Astrocyte of the cerebellum (primary cell): ENCODE data around the gene PLPP7.
"Not testable (repeated sequence)": the region's sequence is repeated elsewhere in the genome, so short reads cannot be mapped to it uniquely, and the experiment has no call there.

Source experiments
- DNase-seq: peaks from one replicate; pipeline ENCODE4 v3.0.0-alpha.2; 2011; ENCODE audit warnings: low read depth
- H3K4me3 ChIP-seq: 2 replicates; pipeline ENCODE4 v1.5.1; 2011; ENCODE audit warnings: mild to moderate bottlenecking, low read depth, low read length, moderate library complexity
- CTCF ChIP-seq: IDR thresholded peaks from 2 replicates; pipeline ENCODE4 v1.5.1; 2012; ENCODE audit warnings: low read length, low read depth, moderate library complexity, mild to moderate bottlenecking; ENCODE audit errors: missing control alignments
- in situ Hi-C: cut with HindIII; loops from 2 replicates; pipeline ENCODE4 v1.10.0; 2017; ENCODE audit warnings: low sequenced_read_pairs

Gene PLPP7

GRCh38 chr9:131266266-131267229 lies 23.0 kb upstream of the PLPP7 start:
- no peak for TF ChIP-seq CTCF
- DNase-seq: no peak
- H3K4me3 ChIP-seq: no peak overlapping the region
- in situ Hi-C loops: no loop called here

DNA sequence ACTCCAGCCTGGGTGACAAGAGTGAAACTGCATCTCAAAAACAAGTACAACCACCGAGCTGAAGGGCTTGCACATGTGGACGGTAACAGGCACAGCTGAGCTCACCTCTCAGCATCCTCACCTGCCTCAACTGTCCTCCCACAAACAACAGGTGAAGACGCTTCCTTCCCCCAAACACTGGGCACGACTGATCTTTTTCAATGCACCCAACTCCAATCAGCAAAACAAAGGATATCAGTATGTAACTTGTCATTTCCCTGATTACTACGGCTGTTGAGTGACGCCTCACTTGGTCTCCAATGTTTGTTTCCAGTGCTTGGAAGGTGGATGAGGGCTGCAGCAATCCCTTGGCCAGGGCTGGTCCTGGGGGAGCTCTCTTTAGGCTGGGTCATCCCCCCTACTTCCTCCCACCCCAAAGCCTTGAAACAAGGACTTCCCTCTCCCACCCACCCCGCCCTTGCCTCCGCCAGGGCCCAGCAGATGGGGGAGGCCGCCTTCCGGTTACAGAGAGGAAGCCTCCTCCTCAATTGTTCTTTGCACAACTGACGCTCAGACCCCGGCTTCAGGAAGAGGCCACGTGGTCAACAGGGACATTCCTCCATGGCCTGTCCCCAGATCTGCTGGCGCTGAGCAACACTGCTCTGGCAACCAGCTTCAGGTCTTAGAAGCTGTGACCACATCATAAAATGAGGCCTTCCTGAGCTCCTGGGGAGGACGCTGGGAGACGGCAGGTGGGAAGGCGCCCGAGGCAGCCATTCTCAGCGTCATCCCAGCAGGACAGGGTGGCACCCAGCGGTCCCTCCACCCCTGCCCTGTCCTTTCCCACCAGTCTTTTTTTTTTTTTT lies 19.1 kb upstream of the PLPP7 start:
- in situ Hi-C loops: no loop called here
- no peak for TF ChIP-seq CTCF
- no peak overlapping the region for H3K4me3 ChIP-seq
- DNase-seq: no peak

GRCh38 chr9:131271016-131271273 lies 18.6 kb upstream of the PLPP7 start:
- H3K4me3 ChIP-seq, DNase-seq, in situ Hi-C loops: not testable (repeated sequence)

- in situ Hi-C loops: no loop called here
- TF ChIP-seq CTCF: no peak
- no peak for DNase-seq
- no peak overlapping the region for H3K4me3 ChIP-seq
These were observed 18.0 kb upstream of the PLPP7 start for GRCh38 chr9:131271506-131271931.

DNA sequence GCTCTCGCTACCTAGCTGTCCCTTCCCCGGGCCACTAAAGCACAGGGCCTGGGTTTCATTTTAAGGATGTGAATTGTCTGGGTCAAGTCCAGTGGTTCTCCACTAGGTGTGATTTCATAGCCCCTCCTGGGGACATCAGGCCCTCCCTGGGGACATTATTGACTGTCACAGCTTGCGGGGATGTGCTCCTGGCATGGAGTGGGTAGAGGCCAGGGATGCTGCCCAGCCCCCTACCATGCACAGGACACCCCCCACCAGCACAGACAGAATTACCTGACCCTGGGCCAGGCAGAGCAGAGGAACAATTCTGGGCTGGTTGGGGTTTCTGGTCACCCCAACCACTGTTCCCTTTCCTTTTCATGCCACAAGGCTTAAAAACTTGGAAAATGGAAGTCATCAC lies 17.3 kb upstream of the PLPP7 start:
- H3K4me3 ChIP-seq: no peak overlapping the region
- no peak for DNase-seq
- in situ Hi-C loops: no loop called here
- TF ChIP-seq CTCF: no peak

- DNase-seq: no peak
- TF ChIP-seq CTCF: no peak
These were observed 16.2 kb upstream of the PLPP7 start for GRCh38 chr9:131273146-131273855.

More at GRCh38 chr9:131273146-131273855, 16.2 kb upstream of the PLPP7 start:
- no peak overlapping the region for H3K4me3 ChIP-seq
- in situ Hi-C loops: no loop called here
